Esophagus muscularis mucosa (tissue), 3 donors: Measurements from ENCODE around the gene NPAS4.

ENCODE experiments used
- POLR2A ChIP-seq: fragments of 450-650 bp; IDR thresholded peaks from one replicate; pipeline ENCODE4 v1.6.1; 2017; ENCODE audit warnings: antibody characterized with exemption, moderate library complexity, mild to moderate bottlenecking, low read depth
- TF ChIP-seq, protein P1 (sequence below), 3 experiments: fragments of 200-600 bp in 2 of 3; fragments of 450-650 bp in 1 of 3; sonication (generic) in 2 of 3; IDR thresholded peaks; one replicate each; pipeline ENCODE4 v1.5.1; 2017 to 2019; ENCODE audit warnings: antibody characterized with exemption in 3 of 3, mild to moderate bottlenecking in 2 of 3, moderate library complexity in 1 of 3

GRCh38 chr11:66462911-66463310 lies 42.1 kb downstream of the NPAS4 start:
- TF ChIP-seq, protein P1, sequence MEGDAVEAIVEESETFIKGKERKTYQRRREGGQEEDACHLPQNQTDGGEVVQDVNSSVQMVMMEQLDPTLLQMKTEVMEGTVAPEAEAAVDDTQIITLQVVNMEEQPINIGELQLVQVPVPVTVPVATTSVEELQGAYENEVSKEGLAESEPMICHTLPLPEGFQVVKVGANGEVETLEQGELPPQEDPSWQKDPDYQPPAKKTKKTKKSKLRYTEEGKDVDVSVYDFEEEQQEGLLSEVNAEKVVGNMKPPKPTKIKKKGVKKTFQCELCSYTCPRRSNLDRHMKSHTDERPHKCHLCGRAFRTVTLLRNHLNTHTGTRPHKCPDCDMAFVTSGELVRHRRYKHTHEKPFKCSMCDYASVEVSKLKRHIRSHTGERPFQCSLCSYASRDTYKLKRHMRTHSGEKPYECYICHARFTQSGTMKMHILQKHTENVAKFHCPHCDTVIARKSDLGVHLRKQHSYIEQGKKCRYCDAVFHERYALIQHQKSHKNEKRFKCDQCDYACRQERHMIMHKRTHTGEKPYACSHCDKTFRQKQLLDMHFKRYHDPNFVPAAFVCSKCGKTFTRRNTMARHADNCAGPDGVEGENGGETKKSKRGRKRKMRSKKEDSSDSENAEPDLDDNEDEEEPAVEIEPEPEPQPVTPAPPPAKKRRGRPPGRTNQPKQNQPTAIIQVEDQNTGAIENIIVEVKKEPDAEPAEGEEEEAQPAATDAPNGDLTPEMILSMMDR (IDR thresholded peaks at IDR 0.05) = no peak
- TF ChIP-seq POLR2A = no peak
